GM12878 (cell line): Measurements from ENCODE around the gene KMT2B. TPM values are rescaled to one million over a fixed set of nuclear protein-coding genes. Genes with fewer than 3 reads are reported as not detected.

Source experiments
- ATAC-seq: fragments of 200-7000 bp; cut with Tn5 transposase; 3 replicates; pipeline ENCODE4 v1.9.1; 2020; ENCODE audit warnings: mild to moderate bottlenecking, moderate library complexity
- BruUV-seq: library from RNA; stranded (reverse); fragments of 400-500 nt; replicated peaks from 2 replicates; lab custom pipeline; 2021; lab: Mats Ljungman, UMichigan
- CTCF ChIA-PET: fragments of 300-600 bp; sonication (Branson Sonifier 250); formaldehyde crosslinking; extraction: SDS; loops from one replicate; lab custom pipeline; 2021; ENCODE audit warnings: inconsistent platforms; lab: Yijun Ruan, JAX
- POLR2A ChIA-PET: fragments of 350-600 bp; formaldehyde crosslinking; extraction: SDS; loops from one replicate; lab custom pipeline; 2021; ENCODE audit warnings: inconsistent platforms; lab: Charles Lee
- RAD21 ChIA-PET: fragments of 300-600 bp; sonication (Branson Sonifier 250); formaldehyde crosslinking; loops from one replicate; lab custom pipeline; 2023; ENCODE audit warnings: antibody characterized with exemption; ENCODE audit not compliant: unreplicated experiment; lab: Charles Lee
- SMC1A ChIA-PET: fragments of 300-600 bp; sonication (Branson Sonifier 250); formaldehyde crosslinking; loops from one replicate; lab custom pipeline; 2023; ENCODE audit not compliant: unreplicated experiment, uncharacterized antibody; lab: Charles Lee
- DNase-seq: peaks from one replicate; pipeline ENCODE4 v3.0.0-alpha.2; 2011; ENCODE audit warnings: low read depth, low spot score
- FAIRE-seq: peaks from 3 replicates; lab custom pipeline; 2011; peaks lifted over from hg19 to GRCh38; lab: Jason Lieb, UNC
- H2AFZ ChIP-seq: 2 replicates; pipeline ENCODE4 v1.6.0; 2011; ENCODE audit warnings: low read depth, low read length, control low read depth; ENCODE audit not compliant: control insufficient read depth
- H3K27ac ChIP-seq: 2 replicates; pipeline ENCODE4 v1.5.1; 2011; ENCODE audit warnings: control low read depth; ENCODE audit not compliant: control insufficient read depth, insufficient read depth
- H3K27me3 ChIP-seq, 2 experiments: replicated peaks in 1 of 2; 2 replicates each; pipeline versions ENCODE4 v1.6.0 to v1.6.1; 2011; ENCODE audit warnings: low read length in 1 of 2; ENCODE audit not compliant: control insufficient read depth in 2 of 2, insufficient read depth in 2 of 2
- H3K36me3 ChIP-seq, 2 experiments: 2 replicates each; pipeline ENCODE4 v1.5.1; 2011; ENCODE audit warnings: low read length in 1 of 2; ENCODE audit not compliant: control insufficient read depth in 2 of 2, insufficient read depth in 2 of 2
- H3K4me1 ChIP-seq: 2 replicates; pipeline ENCODE4 v1.6.1; 2011; ENCODE audit warnings: mild to moderate bottlenecking, low read length, moderate library complexity, mixed read lengths; ENCODE audit not compliant: control insufficient read depth, insufficient read depth
- H3K4me2 ChIP-seq: 2 replicates; pipeline ENCODE4 v1.6.0; 2011; ENCODE audit warnings: control low read depth; ENCODE audit not compliant: control insufficient read depth, insufficient read depth
- H3K4me3 ChIP-seq: fragments of 200-600 bp; sonication (generic); 2 replicates; pipeline ENCODE4 v1.5.1; 2016
- H3K79me2 ChIP-seq: 2 replicates; pipeline ENCODE4 v1.6.0; 2011; ENCODE audit warnings: low read length; ENCODE audit not compliant: control insufficient read depth, insufficient read depth
- H3K9ac ChIP-seq: 2 replicates; pipeline ENCODE4 v1.8.0; 2011; ENCODE audit warnings: low read length, control low read depth, mixed read lengths; ENCODE audit not compliant: control insufficient read depth, insufficient read depth
- H3K9me3 ChIP-seq: replicated peaks from 3 replicates; pipeline ENCODE4 v1.5.1; 2011; ENCODE audit warnings: mild to moderate bottlenecking, low read length; ENCODE audit not compliant: control insufficient read depth, insufficient read depth
- H4K20me1 ChIP-seq: 2 replicates; pipeline ENCODE4 v1.6.0; 2011; ENCODE audit not compliant: control insufficient read depth, insufficient read depth
- CBFB ChIP-seq: IDR thresholded peaks from 2 replicates; pipeline ENCODE4 v1.6.1; 2016; ENCODE audit warnings: antibody characterized with exemption, low read depth
- CBX5 ChIP-seq: sonication (generic); IDR thresholded peaks from 2 replicates; pipeline ENCODE4 v1.6.1; 2016; ENCODE audit warnings: low read depth, moderate library complexity, mild to moderate bottlenecking, inconsistent platforms
- DPF2 ChIP-seq: fragments of 450-650 bp; IDR thresholded peaks from 2 replicates; pipeline ENCODE4 v1.6.1; 2017; ENCODE audit warnings: mild to moderate bottlenecking
- ESRRA ChIP-seq: IDR thresholded peaks from 2 replicates; pipeline ENCODE4 v1.6.1; 2012; ENCODE audit warnings: mild to moderate bottlenecking, low read length, improper control_type of control experiment
- FOS ChIP-seq: IDR thresholded peaks from 3 replicates; pipeline ENCODE4 v1.6.1; 2011; ENCODE audit warnings: borderline replicate concordance; ENCODE audit not compliant: insufficient read length; ENCODE audit errors: extremely low read depth
- IKZF1 ChIP-seq: fragments of 450-650 bp; conservative IDR thresholded peaks from 2 replicates; pipeline ENCODE4 v1.6.1; 2017; ENCODE audit warnings: antibody characterized with exemption, mild to moderate bottlenecking
- IKZF2 ChIP-seq, 2 experiments: fragments of 450-650 bp; IDR thresholded peaks; 2 replicates each; pipeline ENCODE4 v1.6.1; 2017; ENCODE audit warnings: mild to moderate bottlenecking in 2 of 2, moderate library complexity in 2 of 2
- LARP7 ChIP-seq: fragments of 450-650 bp; IDR thresholded peaks from 2 replicates; pipeline ENCODE4 v1.6.1; 2017; ENCODE audit warnings: mild to moderate bottlenecking
- NFIC ChIP-seq: IDR thresholded peaks from 2 replicates; pipeline ENCODE4 v1.6.1; 2012; ENCODE audit warnings: low read depth, mild to moderate bottlenecking, inconsistent platforms, low read length, moderate library complexity
- NRF1 ChIP-seq: conservative IDR thresholded peaks from 2 replicates; pipeline ENCODE4 v1.6.1; 2011; ENCODE audit warnings: mild to moderate bottlenecking, low read depth, low read length, improper control_type of control experiment
- RAD21 ChIP-seq: IDR thresholded peaks from 2 replicates; pipeline ENCODE4 v1.6.1; 2011; ENCODE audit warnings: mild to moderate bottlenecking, low read depth, low read length, moderate library complexity; ENCODE audit not compliant: insufficient read depth
- RCOR1 ChIP-seq: conservative IDR thresholded peaks from 2 replicates; pipeline ENCODE4 v1.6.1; 2012; ENCODE audit warnings: low read depth, low read length, improper control_type of control experiment
- SMC3 ChIP-seq: IDR thresholded peaks from 2 replicates; pipeline ENCODE4 v1.6.1; 2011; ENCODE audit warnings: low read length, improper control_type of control experiment, borderline replicate concordance
- SPI1 ChIP-seq: IDR thresholded peaks from 2 replicates; pipeline ENCODE4 v1.6.1; 2011; ENCODE audit warnings: low read depth, mild to moderate bottlenecking, low read length, moderate library complexity, borderline replicate concordance; ENCODE audit not compliant: insufficient read depth
- STAT3 ChIP-seq: IDR thresholded peaks from 2 replicates; pipeline ENCODE4 v1.6.1; 2011; ENCODE audit warnings: low read depth, low read length, improper control_type of control experiment
- TCF3 ChIP-seq: IDR thresholded peaks from 2 replicates; pipeline ENCODE4 v1.6.1; 2012; ENCODE audit warnings: low read depth, mild to moderate bottlenecking, low read length, borderline replicate concordance; ENCODE audit not compliant: insufficient read depth
- YY1 ChIP-seq: IDR thresholded peaks from 2 replicates; pipeline ENCODE4 v1.6.1; 2011; ENCODE audit warnings: low read depth, mild to moderate bottlenecking, low read length
- WGBS: methylation state at CpG from one replicate; pipeline ENCODE4 v1.1.6; 2016; ENCODE audit warnings: low lambda C conversion rate; ENCODE audit not compliant: insufficient replicate concordance, insufficient coverage; ENCODE audit errors: missing lambda C conversion rate; 5-methylcytosine and 5-hydroxymethylcytosine counted together
- in situ Hi-C: fragments of 300-500 bp; cut with MboI; formaldehyde crosslinking; loops from 9 replicates; pipeline ENCODE4 v1.14.3; 2018; ENCODE audit warnings: mixed read lengths
- intact Hi-C: fragments of 100-400 bp; cut with micrococcal nuclease; formaldehyde crosslinking; loops from one replicate; pipeline ENCODE4 v1.14.2; 2022; ENCODE audit not compliant: unreplicated experiment
- polyA plus RNA-seq, 11 experiments: library from polyadenylated mRNA; depleted of rRNA in 4 of 11; unstranded in 6 of 11; stranded (reverse) in 5 of 11; fragments of >200 nt; fragmentation: Nextera tagmentation in 4 of 11; fragmentation: Illumina TruSeq in 1 of 11; extraction: Ambion mirVana in 4 of 11; extraction: Trizol in 1 of 11; gene quantifications; 1 replicate in 1 of 11; 2 replicates in 10 of 11; pipeline versions ENCODE4 v1.2.1 to v1.2.3, GENCODE V29; 2011 to 2016; ENCODE audit warnings: inconsistent platforms in 2 of 11, missing spikeins in 2 of 11, low read depth in 1 of 11
- total RNA-seq, 4 experiments: library from RNA; depleted of rRNA in 3 of 4; stranded (reverse); fragments of >200 nt in 3 of 4; fragmentation: Illumina TruSeq in 1 of 4; extraction: Trizol in 1 of 4; gene quantifications; 2 replicates each; pipeline versions ENCODE4 v1.2.1 to v1.2.3, GENCODE V29; 2013 to 2021
- TF ChIP-seq, protein P1 (sequence below): IDR thresholded peaks from 2 replicates; pipeline ENCODE4 v1.6.1; 2011; ENCODE audit warnings: low read depth, low read length, improper control_type of control experiment, borderline replicate concordance
- TF ChIP-seq, protein P2 (sequence below): fragments of 450-650 bp; conservative IDR thresholded peaks from 2 replicates; pipeline ENCODE4 v1.6.1; 2017; ENCODE audit warnings: mild to moderate bottlenecking, moderate library complexity

Gene KMT2B
- total and polyA plus RNA-seq, 10 of the 15 experiments (the other 5 are each of a cell fraction or from before 2014, with no cell fraction given): 0.71 to 35.6 (median 6.0) TPM

DNA sequence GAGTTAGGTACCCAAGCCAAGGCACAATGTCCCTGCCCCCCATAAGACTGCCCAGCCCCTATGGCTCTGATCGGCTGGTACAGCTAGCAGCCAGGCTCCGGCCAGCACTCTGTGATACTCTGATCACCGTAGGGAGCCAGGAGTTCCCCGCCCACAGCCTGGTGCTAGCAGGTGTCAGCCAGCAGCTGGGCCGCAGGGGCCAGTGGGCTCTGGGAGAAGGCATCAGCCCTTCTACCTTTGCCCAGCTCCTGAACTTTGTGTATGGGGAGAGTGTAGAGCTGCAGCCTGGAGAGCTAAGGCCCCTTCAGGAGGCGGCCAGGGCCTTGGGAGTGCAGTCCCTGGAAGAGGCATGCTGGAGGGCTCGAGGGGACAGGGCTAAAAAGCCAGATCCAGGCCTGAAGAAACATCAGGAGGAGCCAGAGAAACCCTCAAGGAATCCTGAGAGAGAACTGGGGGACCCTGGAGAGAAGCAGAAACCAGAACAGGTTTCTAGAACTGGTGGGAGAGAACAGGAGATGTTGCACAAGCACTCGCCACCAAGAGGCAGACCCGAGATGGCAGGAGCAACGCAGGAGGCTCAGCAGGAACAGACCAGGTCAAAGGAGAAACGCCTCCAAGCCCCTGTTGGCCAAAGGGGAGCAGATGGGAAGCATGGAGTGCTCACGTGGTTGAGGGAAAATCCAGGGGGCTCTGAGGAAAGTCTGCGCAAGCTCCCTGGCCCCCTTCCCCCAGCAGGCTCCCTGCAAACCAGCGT, 3.0 kb upstream of the KMT2B start:
- H2AFZ ChIP-seq: no peak overlapping the region
- peaks cover 53% of the 10 kb centered on the region for H3K4me1 ChIP-seq
- 0 out of 3 replicates have a peak, but pooled peaks have one; percentile 3 for ATAC-seq
- SMC1A ChIA-PET: interaction anchor here (0.7 to 6.3 kb wide), 5 partner anchors 17 to 338 kb away, joined by 3 to 375 read pairs (median 3); partner anchors contain the start of gene ZBTB32
- H3K4me2 ChIP-seq: peak overlapping the region; percentile 99
- no peak for DNase-seq
- whole genome bisulfite sequencing: 9% methylated on average over 14 of the region's 14 CpGs
- RAD21 ChIA-PET: interaction anchor here (0.7 to 6.3 kb wide), 7 partner anchors 16 to 67 kb away, joined by 3 to 430 read pairs (median 13); partner anchors contain the start of genes COX6B1, IGFLR1, LIN37 and ZBTB32
- H3K36me3 ChIP-seq: no peaks in the 10 kb centered on the region; a peak in 1 of 4 replicates
- intact Hi-C loops (loop anchor here (5.0 kb wide), 1 partner anchor 188 kb away; the partner anchor contains the start of genes HCST and NFKBID), in situ Hi-C loops (no loop called here)
- no peaks in the 10 kb centered on the region for H3K9me3 ChIP-seq
- H3K79me2 ChIP-seq: peaks cover 66% of the 10 kb centered on the region
- POLR2A ChIA-PET: interaction anchor here (0.5 to 12.1 kb wide), 5 partner anchors 15 to 489 kb away, joined by 3 to 516 read pairs (median 11); partner anchors contain the start of genes IGFLR1, NFKBID, PSENEN and U2AF1L4
- H3K27ac ChIP-seq: peak overlapping the region; percentile 95
- FAIRE-seq: peak; percentile 54
- no peaks in the 10 kb centered on the region for H4K20me1 ChIP-seq
- H3K27me3 ChIP-seq: no peaks in the 10 kb centered on the region
- peak overlapping the region; percentile 77 for H3K9ac ChIP-seq
- CTCF ChIA-PET: interaction anchor here (0.8 to 7.3 kb wide), 7 partner anchors 13 to 206 kb away, joined by 3 to 271 read pairs (median 10); partner anchors contain the start of genes PSENEN and U2AF1L4
- BruUV-seq: no TSS peak
- H3K4me3 ChIP-seq: peak overlapping the region; percentile 82
- 0 out of 2 replicates have a peak, but pooled peaks have one; percentile 38 for TF ChIP-seq CBFB
- TF ChIP-seq NRF1: no peak
- peak; percentile 25; the same call in 1 of the 2 replicates for TF ChIP-seq SMC3
- no peak for TF ChIP-seq FOS
- no peak for TF ChIP-seq RCOR1
- no peak for TF ChIP-seq NFIC
- TF ChIP-seq IKZF2 (IDR thresholded peaks at IDR 0.05): peak in 1 of 2 experiments; percentile 21; a peak in 1 of 4 replicates
- peak; percentile 50; the same call in 1 of the 2 replicates for TF ChIP-seq YY1
- peak; percentile 27; the same call in 1 of the 2 replicates for TF ChIP-seq IKZF1
- no peak for TF ChIP-seq STAT3
- 0 out of 2 replicates have a peak, but pooled peaks have one; percentile 22 for TF ChIP-seq TCF3
- 0 out of 2 replicates have a peak, but pooled peaks have one; percentile 35 for TF ChIP-seq LARP7
- TF ChIP-seq, protein P1, sequence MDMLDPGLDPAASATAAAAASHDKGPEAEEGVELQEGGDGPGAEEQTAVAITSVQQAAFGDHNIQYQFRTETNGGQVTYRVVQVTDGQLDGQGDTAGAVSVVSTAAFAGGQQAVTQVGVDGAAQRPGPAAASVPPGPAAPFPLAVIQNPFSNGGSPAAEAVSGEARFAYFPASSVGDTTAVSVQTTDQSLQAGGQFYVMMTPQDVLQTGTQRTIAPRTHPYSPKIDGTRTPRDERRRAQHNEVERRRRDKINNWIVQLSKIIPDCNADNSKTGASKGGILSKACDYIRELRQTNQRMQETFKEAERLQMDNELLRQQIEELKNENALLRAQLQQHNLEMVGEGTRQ: no peak
- TF ChIP-seq CBX5: no peak
- TF ChIP-seq, protein P2, sequence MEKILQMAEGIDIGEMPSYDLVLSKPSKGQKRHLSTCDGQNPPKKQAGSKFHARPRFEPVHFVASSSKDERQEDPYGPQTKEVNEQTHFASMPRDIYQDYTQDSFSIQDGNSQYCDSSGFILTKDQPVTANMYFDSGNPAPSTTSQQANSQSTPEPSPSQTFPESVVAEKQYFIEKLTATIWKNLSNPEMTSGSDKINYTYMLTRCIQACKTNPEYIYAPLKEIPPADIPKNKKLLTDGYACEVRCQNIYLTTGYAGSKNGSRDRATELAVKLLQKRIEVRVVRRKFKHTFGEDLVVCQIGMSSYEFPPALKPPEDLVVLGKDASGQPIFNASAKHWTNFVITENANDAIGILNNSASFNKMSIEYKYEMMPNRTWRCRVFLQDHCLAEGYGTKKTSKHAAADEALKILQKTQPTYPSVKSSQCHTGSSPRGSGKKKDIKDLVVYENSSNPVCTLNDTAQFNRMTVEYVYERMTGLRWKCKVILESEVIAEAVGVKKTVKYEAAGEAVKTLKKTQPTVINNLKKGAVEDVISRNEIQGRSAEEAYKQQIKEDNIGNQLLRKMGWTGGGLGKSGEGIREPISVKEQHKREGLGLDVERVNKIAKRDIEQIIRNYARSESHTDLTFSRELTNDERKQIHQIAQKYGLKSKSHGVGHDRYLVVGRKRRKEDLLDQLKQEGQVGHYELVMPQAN: peak; percentile 51; the same call in 1 of the 2 replicates
- TF ChIP-seq RAD21: peak; percentile 43
- no peak for TF ChIP-seq SPI1
- TF ChIP-seq ESRRA: no peak
- TF ChIP-seq DPF2: peak; percentile 41; the same call in 1 of the 2 replicates
